Cerebellar cortex (tissue), 1 donor: Measurements from ENCODE around the gene LRCH3.
A peak's percentile ranks its signal among the peaks of the same experiment; 100 is the strongest.
"Not testable (repeated sequence)": the region's sequence is repeated elsewhere in the genome, so short reads cannot be mapped to it uniquely, and the experiment has no call there.

ENCODE experiments used
- DNase-seq: peaks from one replicate; pipeline ENCODE4 v3.0.0-alpha.2; 2015; ENCODE audit warnings: low spot score

The LRCH3 gene

DNA sequence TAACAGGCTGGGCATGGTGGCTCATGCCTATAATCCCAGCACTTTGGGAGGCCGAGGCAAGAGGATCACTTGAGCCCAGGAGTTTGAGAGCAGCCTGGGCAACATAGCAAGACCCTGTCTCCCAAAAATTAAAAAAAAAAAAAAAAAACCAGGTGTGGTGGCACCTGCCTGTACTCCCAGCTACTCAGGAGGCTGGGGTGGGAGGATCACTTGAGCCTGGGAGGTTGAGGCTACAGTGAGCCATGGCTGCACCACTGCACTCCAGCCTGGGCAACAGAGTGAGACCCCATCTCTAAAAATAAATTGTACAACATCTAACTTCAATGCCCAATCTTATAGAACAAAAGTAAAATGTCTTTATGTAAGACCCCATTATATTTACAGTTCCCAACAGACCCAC lies 95.0 kb downstream of the LRCH3 start:
- DNase-seq, result not testable (repeated sequence)

DNA sequence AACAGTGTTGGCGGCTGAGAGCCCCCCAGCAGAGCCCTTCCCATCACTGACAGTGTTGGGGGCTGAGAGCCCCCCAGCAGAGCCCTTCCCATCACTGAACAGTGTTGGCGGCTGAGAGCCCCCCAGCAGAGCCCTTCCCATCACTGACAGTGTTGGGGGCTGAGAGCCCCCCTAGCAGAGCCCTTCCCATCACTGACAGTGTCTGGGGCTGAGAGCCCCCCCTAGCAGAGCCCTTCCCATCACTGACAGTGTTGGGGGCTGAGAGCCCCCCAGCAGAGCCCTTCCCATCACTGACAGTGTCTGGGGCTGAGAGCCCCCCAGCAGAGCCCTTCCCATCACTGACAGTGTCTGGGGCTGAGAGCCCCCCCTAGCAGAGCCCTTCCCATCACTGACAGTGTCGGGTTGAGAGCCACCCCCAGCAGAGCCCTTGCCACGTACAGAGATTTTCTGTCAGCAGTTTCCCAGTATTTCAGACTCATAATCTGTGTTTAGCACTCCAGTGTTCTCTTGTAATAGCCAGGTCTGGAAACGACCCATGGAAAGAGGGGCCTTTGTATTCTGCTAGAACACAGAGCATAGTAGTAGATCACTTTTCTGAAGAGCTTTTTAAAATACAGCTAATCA lies 96.5 kb downstream of the LRCH3 start:
- not testable (repeated sequence) for DNase-seq

DNA sequence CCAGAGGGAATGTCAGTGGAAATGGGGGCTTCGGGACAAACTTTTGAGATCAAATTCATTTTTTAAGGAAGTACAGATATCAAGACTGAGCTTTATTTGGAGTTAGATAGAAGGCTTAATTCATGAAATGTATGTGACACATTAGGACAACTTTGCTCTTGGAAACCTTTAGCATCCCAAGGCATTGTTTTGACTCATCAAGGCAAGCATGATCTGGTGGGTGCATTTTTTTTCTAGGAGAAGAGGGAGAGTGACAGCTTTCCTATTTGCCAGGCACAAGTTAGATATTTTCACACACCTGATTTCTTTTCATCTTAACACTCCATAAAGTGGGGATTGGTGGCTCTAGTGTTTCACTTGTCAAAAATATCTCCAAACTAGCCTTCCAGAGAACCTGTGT lies 97.5 kb downstream of the LRCH3 start:
- no peak for DNase-seq

DNA sequence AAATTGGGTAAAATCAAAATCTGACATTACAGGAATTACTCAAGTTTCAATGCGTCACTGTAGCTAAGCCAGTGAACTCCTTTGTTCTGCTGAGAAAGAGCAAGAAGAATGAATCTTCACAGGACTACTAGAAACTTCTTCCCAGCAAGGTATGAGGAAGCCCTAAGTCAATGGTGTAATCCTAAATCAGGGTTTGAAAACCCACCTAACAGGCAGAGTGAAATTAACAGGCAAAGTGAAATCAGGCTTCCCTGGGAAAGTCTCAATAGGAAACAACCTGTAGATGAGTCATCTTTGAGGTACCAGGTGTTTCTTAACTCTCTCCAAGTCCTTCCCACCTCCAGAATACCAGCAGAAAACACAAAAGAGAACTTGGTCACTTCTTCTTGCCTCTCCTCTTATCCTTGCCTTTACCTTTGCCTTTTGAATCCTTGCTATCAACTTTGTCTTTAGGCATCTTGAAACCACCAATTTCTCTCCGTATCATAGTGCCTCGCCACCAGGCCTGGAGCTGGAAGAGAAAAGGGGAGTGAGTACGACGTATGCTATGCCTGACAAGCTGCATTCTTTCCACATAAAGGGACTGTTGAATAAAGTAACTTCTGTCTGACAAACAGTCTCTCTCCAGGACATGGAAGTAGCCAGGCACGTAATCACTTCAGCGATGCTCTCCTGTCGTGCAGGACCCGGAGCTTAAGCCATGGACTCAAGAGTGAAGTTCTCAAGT lies 98.3 kb downstream of the LRCH3 start:
- DNase-seq, result no peak

- no peak for DNase-seq
Observed at GRCh38 chr3:197890693-197891092, 99.6 kb downstream of the LRCH3 start.

DNA sequence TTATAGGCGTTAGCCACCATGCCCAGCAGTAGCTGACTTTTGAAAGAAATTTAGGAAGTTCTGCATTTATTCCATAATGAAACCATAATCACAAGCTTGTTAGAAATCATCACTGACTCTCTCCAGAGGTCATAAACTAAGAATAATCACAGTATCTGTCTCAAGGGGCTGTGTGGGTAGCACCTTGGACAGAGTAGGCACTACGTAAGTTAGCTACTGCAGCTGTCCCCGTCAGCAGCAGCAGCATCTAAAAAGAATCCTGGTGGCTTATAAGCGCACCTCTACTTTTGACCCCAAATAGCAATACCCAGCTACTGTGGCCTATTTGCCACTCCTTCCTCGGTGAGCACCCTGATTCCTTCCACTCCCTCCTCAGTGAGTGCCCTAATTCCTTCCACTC lies 101.1 kb downstream of the LRCH3 start:
- no peak for DNase-seq

GRCh38 chr3:197896421-197896820 lies 105.4 kb downstream of the LRCH3 start:
- no peak for DNase-seq

DNA sequence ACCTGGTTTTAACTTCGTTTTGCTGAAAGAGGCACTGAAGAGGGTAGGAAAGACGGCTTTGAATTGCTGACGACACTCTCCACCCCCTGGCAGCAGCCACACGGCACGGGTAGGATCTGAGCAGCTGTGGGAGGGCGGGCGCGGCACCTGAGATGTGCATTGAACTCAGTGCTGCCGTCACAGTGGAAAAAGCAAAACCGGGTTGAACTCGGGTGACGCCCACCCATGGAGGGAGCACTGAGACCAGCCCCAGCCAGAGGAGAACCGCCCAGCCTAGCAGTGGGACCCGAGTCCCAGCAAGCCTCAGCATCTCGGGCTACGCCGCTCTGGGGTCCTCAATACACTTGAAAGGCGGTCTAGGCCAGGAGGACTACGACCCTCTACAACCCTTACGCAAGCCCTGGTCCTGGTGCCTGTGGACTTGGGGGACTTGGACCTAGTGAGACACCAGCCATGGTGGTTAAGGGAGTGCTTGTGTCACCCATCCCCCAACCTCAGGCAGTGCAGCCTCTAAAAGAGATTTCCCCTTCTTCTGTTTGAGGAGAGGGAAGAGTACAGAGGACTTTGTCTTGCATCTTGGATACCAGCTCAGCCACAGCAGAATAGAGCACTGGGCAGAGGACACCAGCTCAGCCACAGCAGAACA lies 108.9 kb downstream of the LRCH3 start:
- DNase-seq, result no peak

DNA sequence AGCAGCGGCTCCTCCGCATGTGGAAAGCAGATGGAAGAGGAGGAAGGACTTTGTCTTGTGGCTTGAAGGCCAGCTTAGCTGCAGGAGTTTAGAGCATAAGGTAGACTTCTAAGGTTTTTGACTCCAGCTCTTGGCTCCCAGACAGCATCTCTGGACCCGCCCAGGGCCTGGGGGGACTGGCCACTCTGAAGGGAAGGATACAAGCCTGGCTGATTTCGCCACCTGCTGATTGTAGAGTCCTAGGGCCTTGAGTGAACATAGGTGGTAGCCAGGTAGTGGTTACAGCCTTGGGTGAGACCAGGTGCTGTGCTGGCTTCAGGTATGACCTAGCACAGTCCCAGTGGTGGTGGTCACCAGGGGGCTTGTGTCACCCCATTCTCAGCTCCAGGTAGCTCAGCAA lies 110.6 kb downstream of the LRCH3 start:
- no peak for DNase-seq

GRCh38 chr3:197906023-197906849 lies 115.2 kb downstream of the LRCH3 start:
- DNase-seq, result peak; percentile 89

DNA sequence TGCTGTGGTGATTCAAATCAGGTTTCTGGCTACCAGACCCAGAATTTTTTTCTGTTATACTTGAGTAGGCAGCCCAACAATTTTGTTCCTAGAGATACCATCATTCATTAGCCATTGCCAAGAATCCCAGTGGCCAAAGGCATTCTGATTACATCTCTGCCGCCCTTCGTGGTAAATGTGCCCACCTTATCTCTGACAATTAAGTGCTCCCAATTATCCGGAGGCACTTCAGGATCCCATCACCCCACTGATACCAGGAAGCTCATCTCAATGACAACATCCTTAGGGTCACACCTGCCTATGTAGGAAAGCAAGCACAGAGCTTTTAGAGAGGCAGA lies 115.8 kb downstream of the LRCH3 start:
- DNase-seq, result no peak

- no peak for DNase-seq
Observed at GRCh38 chr3:197907196-197907595, 116.1 kb downstream of the LRCH3 start.

- not testable (repeated sequence) for DNase-seq
Observed at GRCh38 chr3:197908550-197908949, 117.5 kb downstream of the LRCH3 start.

DNA sequence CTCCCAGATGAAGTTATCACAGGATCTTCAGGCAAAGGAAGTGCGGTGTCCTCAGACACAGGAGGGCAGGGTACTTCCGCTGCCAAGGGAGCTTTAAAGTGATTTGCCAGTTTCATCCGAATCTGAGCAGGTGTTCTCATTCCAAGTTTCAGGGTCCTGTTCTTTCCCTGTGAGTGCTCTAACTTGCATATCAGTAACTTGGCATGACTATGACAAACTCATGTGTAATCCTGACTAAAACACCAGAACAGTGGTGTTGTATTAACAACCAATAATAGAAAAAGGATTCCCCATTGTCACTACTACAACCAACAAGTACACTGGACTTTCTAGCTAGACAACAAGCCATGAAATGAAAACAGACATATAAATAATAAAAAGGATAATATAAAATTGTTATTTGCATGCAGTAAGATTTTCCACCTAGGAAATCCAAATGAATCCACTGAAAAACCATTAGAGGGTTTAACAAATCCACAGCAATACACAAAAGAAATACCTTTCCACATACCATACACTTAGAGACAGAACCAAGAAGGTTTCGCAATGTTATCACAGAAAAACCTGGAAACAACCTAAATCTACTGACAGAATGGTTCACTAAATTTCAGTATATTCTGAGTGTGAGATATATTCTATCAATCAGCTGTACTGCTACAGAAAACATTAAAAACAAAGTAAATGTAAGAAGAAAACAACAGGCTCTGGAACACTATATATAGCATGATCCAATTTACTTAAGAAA lies 118.1 kb downstream of the LRCH3 start:
- DNase-seq, result no peak

DNA sequence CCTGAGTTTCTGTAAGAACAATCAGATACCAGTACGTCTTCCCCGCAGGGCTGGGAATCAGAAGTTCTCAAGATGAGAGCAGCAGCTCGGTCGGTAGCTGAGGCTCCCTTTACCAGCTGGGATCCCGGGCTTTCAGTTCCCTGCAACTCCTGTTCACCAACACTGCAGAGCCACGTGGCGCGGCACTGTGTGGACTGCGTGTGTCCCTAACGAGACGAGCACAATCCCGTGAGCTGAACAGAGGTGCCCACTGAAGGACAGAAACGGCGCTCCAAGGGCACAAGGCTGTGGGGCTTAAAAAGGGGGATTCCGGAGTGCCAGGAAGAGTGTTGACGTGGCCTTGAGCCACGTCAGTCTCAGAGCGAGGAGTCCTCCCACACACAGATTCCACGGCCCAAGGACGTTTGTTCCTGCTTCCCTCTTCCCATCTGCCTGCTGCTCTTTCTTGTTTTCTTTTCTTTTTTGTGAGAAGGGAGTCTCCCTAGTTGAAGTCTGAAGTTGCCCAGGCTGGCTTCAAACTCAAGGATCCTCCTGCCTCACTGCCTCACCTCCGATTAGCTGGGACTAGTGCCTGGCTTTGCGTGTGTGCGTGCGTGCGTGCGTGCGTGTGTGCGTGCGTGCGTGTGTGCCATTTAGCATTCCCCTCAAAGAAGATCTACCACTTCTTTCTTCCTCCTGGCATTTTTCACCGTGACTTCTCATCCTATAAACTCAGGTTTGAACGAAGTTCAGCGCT lies 121.9 kb downstream of the LRCH3 start:
- no peak for DNase-seq

- DNase-seq, result no peak
Observed at GRCh38 chr3:197913641-197914380, 122.8 kb downstream of the LRCH3 start.

- DNase-seq, result not testable (repeated sequence)
Observed at GRCh38 chr3:197921429-197922275, 130.6 kb downstream of the LRCH3 start.

DNA sequence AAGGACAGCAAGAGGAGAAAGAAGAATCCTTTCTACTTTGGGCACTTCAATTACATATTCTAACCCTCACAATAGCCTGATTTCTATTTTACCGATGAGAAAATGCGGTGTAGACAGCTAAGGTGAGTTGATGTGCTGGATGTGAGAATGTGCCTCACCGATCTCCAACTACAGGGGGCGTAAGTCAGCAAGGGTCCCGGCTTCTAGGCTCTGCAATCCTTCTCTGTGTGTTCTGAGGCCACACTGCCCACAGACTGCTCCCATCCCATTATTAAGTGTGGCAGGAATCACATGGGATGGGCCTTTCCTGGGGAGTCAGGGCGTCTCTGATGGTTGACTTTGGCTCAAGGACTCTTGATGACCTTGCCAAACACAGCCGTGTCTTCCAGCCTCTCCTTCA lies 135.4 kb downstream of the LRCH3 start:
- DNase-seq, result peak; percentile 14

- DNase-seq, result not testable (repeated sequence)
Observed at GRCh38 chr3:197927578-197927977, 136.5 kb downstream of the LRCH3 start.
